Loucy (cell line): Measurements from ENCODE around the gene NR1D2.
"Not testable (repeated sequence)": the region's sequence is repeated elsewhere in the genome, so short reads cannot be mapped to it uniquely, and the experiment has no call there.

Source experiments
- H2AFZ ChIP-seq: fragments of 200-600 bp; sonication (generic); 2 replicates; pipeline ENCODE4 v1.6.0; 2016; ENCODE audit warnings: antibody characterized with exemption, mild to moderate bottlenecking, low read length, moderate library complexity
- H3F3A ChIP-seq: fragments of 200-600 bp; 2 replicates; pipeline ENCODE4 v1.6.0; 2016; ENCODE audit warnings: antibody characterized with exemption, low read depth, mild to moderate bottlenecking
- H3K27me3 ChIP-seq: fragments of 200-600 bp; sonication (generic); 2 replicates; pipeline ENCODE4 v1.6.1; 2014; ENCODE audit warnings: low read length, mild to moderate bottlenecking; ENCODE audit not compliant: insufficient read depth, poor library complexity, severe bottlenecking
- H3K36me3 ChIP-seq: fragments of 200-600 bp; sonication (generic); 2 replicates; pipeline ENCODE4 v1.6.1; 2016; ENCODE audit warnings: low read length; ENCODE audit not compliant: insufficient read depth
- H3K4me1 ChIP-seq: fragments of 200-600 bp; sonication (generic); 2 replicates; pipeline ENCODE4 v1.5.1; 2014; ENCODE audit warnings: low read length, mild to moderate bottlenecking; ENCODE audit not compliant: insufficient read depth, poor library complexity, severe bottlenecking
- H3K4me2 ChIP-seq: fragments of 200-600 bp; sonication (generic); 2 replicates; pipeline ENCODE4 v1.6.0; 2014; ENCODE audit warnings: antibody characterized with exemption, low read length, low read depth, mild to moderate bottlenecking; ENCODE audit not compliant: poor library complexity, severe bottlenecking
- H3K4me3 ChIP-seq: fragments of 200-600 bp; sonication (generic); 2 replicates; pipeline ENCODE4 v1.5.1; 2014; ENCODE audit warnings: low read length, mild to moderate bottlenecking, mixed read lengths; ENCODE audit not compliant: poor library complexity, severe bottlenecking
- H3K79me2 ChIP-seq: fragments of 200-600 bp; sonication (generic); 2 replicates; pipeline ENCODE4 v1.6.1; 2014; ENCODE audit warnings: low read length; ENCODE audit not compliant: insufficient read depth
- H3K9ac ChIP-seq: fragments of 200-600 bp; sonication (generic); 2 replicates; pipeline ENCODE4 v1.6.0; 2014; ENCODE audit warnings: mild to moderate bottlenecking, low read depth, low read length, moderate library complexity; ENCODE audit not compliant: poor library complexity, severe bottlenecking
- H3K9me2 ChIP-seq: fragments of 200-600 bp; sonication (generic); replicated peaks from 2 replicates; pipeline ENCODE4 v1.6.1; 2016; ENCODE audit warnings: low read depth, low read length, mixed read lengths
- H3K9me3 ChIP-seq: fragments of 200-600 bp; sonication (generic); 2 replicates; pipeline ENCODE4 v1.6.1; 2014; ENCODE audit warnings: mild to moderate bottlenecking, antibody characterized with exemption, low read length, low read depth; ENCODE audit not compliant: insufficient read depth
- H4K20me1 ChIP-seq: fragments of 200-600 bp; sonication (generic); 2 replicates; pipeline ENCODE4 v1.6.0; 2014; ENCODE audit warnings: antibody characterized with exemption, low read length, mild to moderate bottlenecking; ENCODE audit not compliant: insufficient read depth, poor library complexity, severe bottlenecking
- EZH2phosphoT487 ChIP-seq: fragments of 200-600 bp; IDR thresholded peaks from 2 replicates; pipeline ENCODE4 v1.6.1; 2018; ENCODE audit warnings: antibody characterized with exemption, mild to moderate bottlenecking, moderate library complexity, borderline replicate concordance
- TF ChIP-seq, protein P1 (sequence below): fragments of 200-600 bp; sonication (generic); conservative IDR thresholded peaks from 2 replicates; pipeline ENCODE4 v1.5.1; 2014; ENCODE audit warnings: mild to moderate bottlenecking, antibody characterized with exemption, low read length

The NR1D2 gene

GRCh38 chr3:23916886-23917678 lies 28.0 kb upstream of the NR1D2 start, which contains the start of the genes NKIRAS1 and RPL15:
Gene NKIRAS1 (minus strand): TSS chr3:23916990. CDS start chr3:23910904, 6,086 bp downstream.
Gene RPL15 (plus strand): TSS chr3:23917132. CDS start chr3:23917860, 728 bp downstream.
- Histone ChIP-seq H3K4me1 (peaks cover 30% of the 10 kb centered on the region), H3K27me3 (peaks cover 16% of the 10 kb centered on the region), H4K20me1 (peaks cover 45% of the 10 kb centered on the region), H3K4me3 (peak within 1 kb of the TSS; percentile 99), H3K4me2 (peak within 1 kb of the TSS; percentile 93), H3F3A (peaks cover 11% of the 10 kb centered on the region; the same call in 1 of the 2 replicates), H3K9ac (peak within 1 kb of the TSS; percentile 94), H3K36me3 (peaks cover 38% of the 10 kb centered on the region), H3K9me2 (no peaks in the 10 kb centered on the region), H3K9me3 (no peaks in the 10 kb centered on the region), H2AFZ (peak within 1 kb of the TSS; percentile 90), H3K79me2 (peaks cover 50% of the 10 kb centered on the region)
- TF ChIP-seq, protein P1, sequence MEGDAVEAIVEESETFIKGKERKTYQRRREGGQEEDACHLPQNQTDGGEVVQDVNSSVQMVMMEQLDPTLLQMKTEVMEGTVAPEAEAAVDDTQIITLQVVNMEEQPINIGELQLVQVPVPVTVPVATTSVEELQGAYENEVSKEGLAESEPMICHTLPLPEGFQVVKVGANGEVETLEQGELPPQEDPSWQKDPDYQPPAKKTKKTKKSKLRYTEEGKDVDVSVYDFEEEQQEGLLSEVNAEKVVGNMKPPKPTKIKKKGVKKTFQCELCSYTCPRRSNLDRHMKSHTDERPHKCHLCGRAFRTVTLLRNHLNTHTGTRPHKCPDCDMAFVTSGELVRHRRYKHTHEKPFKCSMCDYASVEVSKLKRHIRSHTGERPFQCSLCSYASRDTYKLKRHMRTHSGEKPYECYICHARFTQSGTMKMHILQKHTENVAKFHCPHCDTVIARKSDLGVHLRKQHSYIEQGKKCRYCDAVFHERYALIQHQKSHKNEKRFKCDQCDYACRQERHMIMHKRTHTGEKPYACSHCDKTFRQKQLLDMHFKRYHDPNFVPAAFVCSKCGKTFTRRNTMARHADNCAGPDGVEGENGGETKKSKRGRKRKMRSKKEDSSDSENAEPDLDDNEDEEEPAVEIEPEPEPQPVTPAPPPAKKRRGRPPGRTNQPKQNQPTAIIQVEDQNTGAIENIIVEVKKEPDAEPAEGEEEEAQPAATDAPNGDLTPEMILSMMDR, result no peak
- TF ChIP-seq EZH2phosphoT487, result no peak

- H3K4me2 ChIP-seq, result peak overlapping the region; percentile 93
- not testable (repeated sequence) for H3K9me3 ChIP-seq, H2AFZ ChIP-seq, H3K9me2 ChIP-seq
- H3K27me3 ChIP-seq, result peaks cover 16% of the 10 kb centered on the region
- H3K4me3 ChIP-seq, result peak overlapping the region; percentile 99
- H4K20me1 ChIP-seq, result peaks cover 45% of the 10 kb centered on the region
- peaks cover 43% of the 10 kb centered on the region for H3K36me3 ChIP-seq
- H3K4me1 ChIP-seq, result peaks cover 30% of the 10 kb centered on the region
- H3F3A ChIP-seq, result peaks cover 11% of the 10 kb centered on the region; the same call in 1 of the 2 replicates
- H3K9ac ChIP-seq, result peak overlapping the region; percentile 94
- peaks cover 50% of the 10 kb centered on the region for H3K79me2 ChIP-seq
These were observed 27.3 kb upstream of the NR1D2 start for GRCh38 chr3:23917679-23918303.

DNA sequence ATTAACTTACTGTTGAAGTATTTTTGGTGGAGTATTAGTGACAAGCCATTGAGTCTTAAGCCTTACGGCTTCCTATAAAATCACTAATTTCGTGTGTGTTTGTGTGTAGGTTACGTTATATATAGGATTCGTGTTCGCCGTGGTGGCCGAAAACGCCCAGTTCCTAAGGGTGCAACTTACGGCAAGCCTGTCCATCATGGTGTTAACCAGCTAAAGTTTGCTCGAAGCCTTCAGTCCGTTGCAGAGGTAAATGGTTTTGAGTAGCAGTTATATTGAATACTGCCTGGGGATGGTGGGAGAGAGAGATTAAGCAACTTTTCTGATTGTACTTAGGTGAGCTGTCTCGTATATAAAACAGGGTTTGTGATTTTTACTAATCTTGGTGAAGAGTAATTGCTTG lies 26.8 kb upstream of the NR1D2 start:
- peak overlapping the region; percentile 94 for H3K9ac ChIP-seq
- H3F3A ChIP-seq, result peaks cover 11% of the 10 kb centered on the region; the same call in 1 of the 2 replicates
- peak overlapping the region; percentile 99 for H3K4me3 ChIP-seq
- peaks cover 45% of the 10 kb centered on the region for H4K20me1 ChIP-seq
- peaks cover 30% of the 10 kb centered on the region for H3K4me1 ChIP-seq
- H3K4me2 ChIP-seq, result peak overlapping the region; percentile 93
- not testable (repeated sequence) for H2AFZ ChIP-seq, H3K9me3 ChIP-seq, H3K9me2 ChIP-seq
- peaks cover 50% of the 10 kb centered on the region for H3K79me2 ChIP-seq
- H3K27me3 ChIP-seq, result peaks cover 16% of the 10 kb centered on the region
- peaks cover 43% of the 10 kb centered on the region for H3K36me3 ChIP-seq

DNA sequence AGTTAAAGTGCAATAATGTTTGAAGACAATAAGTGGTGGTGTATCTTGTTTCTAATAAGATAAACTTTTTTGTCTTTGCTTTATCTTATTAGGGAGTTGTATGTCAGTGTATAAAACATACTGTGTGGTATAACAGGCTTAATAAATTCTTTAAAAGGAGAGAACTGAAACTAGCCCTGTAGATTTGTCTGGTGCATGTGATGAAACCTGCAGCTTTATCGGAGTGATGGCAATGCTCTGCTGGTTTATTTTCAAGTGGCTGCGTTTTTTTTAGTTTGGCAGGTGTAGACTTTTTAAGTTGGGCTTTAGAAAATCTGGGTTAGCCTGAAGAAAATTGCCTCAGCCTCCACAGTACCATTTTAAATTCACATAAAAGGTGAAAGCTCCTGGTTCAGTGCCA lies 25.5 kb upstream of the NR1D2 start:
- H3F3A ChIP-seq, result peaks cover 11% of the 10 kb centered on the region; the same call in 1 of the 2 replicates
- H3K4me2 ChIP-seq, result peak overlapping the region; percentile 93

More for the DNA sequence above, 25.5 kb upstream of the NR1D2 start:
- no peaks in the 10 kb centered on the region for H3K9me2 ChIP-seq
- H3K27me3 ChIP-seq, result peaks cover 16% of the 10 kb centered on the region
- peaks cover 45% of the 10 kb centered on the region for H4K20me1 ChIP-seq
- peak overlapping the region; percentile 94 for H3K9ac ChIP-seq
- TF ChIP-seq EZH2phosphoT487, result no peak
- TF ChIP-seq, protein P1, result no peak
- peaks cover 30% of the 10 kb centered on the region for H3K4me1 ChIP-seq
- H3K4me3 ChIP-seq, result peak overlapping the region; percentile 99
- no peaks in the 10 kb centered on the region for H3K9me3 ChIP-seq
- H3K36me3 ChIP-seq, result peaks cover 43% of the 10 kb centered on the region
- peaks cover 50% of the 10 kb centered on the region for H3K79me2 ChIP-seq
- no peak overlapping the region for H2AFZ ChIP-seq
